ENCODE results near the gene SAA2.
"Not testable (repeated sequence)": the region's sequence is repeated elsewhere in the genome, so short reads cannot be mapped to it uniquely, and the experiment has no call there.

The SAA2 gene

GRCh38 chr11:18248561-18248960 is at the start of gene SAA2:
SAA2 (minus strand) TSS chr11:18248668; CDS start chr11:18248011, 657 bp downstream.
- DNase-seq (ENCODE audit: low read depth in 2 of 2): no peak

DNA sequence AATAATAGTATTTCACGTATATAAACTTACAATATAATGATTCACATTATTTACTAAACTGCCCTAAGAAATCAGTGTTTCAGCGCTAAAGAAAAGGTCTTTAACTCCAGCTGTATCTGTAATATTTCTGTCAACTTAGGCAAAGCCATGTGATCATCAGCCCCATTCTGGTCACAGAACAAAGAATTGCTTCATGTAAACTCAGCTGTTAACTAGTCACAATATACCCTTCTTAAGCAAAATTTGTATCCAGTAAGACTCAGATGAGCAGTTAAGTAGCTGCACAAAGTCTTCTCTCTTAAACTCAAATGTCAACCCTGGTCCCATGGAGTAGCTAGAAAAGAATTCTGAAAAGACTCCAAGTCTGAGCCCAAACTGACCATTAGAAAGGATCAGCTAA is 46.8 kb upstream of the SAA2 start:
- no peak for DNase-seq (ENCODE audit: low read depth in 2 of 2)

DNA sequence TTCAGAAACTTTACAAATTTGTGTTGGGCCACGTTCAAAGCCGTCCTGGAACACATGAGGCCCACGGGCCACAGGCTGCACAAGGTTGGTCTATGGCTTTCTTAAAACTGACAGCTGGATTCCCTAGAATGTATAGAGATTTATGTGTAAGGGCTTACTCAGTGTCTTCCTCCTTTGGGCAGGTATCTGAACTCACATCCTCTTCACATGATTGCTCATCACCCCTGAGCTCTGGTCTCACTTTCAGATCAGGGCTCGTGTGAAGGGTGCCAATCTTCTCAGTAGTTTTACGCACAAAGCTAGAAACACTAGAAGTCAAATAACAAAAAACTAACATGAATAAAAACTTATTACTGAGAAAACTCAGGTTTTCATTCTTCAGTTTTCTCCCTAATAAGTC is 46.4 kb upstream of the SAA2 start:
- no peak for DNase-seq (ENCODE audit: low read depth in 2 of 2)

GRCh38 chr11:18288911-18289310 is 40.4 kb upstream of the SAA2 start:
- DNase-seq (ENCODE audit: low read depth in 2 of 2): no peak

DNA sequence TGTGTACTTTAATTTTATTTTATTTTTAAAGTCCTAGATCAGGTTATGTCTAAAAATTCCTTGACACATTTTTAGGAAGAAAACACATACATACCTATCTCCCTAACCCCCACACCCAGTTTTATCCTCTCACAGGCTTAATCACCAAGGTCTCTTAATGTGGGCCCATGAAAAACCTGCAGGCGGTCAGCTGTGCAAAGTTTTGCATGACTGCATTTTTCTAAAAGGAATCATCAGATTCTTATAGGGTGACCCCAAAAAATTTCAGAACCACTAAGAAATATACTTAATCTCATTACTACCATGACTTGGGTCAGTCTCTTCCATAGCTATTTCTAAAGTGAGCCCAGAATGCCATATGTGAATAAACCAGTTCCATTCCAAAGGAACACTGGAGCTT is 37.4 kb upstream of the SAA2 start:
- DNase-seq (ENCODE audit: low read depth in 2 of 2): no peak

GRCh38 chr11:18282626-18283025 is 34.2 kb upstream of the SAA2 start:
- DNase-seq (ENCODE audit: low read depth in 2 of 2): no peak

DNA sequence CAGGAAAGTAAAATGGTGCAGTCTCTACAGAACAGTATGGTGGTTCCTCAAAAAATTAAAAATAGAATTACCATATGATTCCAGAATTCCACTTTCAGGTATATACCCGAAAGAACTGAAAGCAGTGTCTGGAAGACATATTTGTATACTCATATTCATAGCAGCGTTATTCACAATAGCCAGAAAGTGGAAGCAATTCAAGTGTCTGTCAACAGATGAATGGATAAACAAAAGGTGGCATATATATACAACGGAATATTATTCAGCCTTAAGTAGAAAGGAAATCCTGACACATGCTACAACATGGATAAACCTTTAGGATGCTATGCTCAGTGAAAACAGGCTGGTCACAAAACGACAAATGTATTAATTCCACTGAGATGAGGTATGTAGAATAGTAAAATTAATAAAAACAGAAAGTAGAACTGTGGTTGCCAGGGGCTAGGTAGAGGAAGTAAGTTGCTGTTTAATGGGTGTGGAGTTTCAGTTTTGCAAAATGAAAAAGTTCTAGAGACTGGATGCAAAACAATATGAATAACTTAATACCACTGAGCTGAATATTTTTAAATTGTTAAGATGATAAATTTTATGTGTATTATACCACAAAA is 32.1 kb upstream of the SAA2 start:
- DNase-seq (ENCODE audit: low read depth in 2 of 2): no peak

DNA sequence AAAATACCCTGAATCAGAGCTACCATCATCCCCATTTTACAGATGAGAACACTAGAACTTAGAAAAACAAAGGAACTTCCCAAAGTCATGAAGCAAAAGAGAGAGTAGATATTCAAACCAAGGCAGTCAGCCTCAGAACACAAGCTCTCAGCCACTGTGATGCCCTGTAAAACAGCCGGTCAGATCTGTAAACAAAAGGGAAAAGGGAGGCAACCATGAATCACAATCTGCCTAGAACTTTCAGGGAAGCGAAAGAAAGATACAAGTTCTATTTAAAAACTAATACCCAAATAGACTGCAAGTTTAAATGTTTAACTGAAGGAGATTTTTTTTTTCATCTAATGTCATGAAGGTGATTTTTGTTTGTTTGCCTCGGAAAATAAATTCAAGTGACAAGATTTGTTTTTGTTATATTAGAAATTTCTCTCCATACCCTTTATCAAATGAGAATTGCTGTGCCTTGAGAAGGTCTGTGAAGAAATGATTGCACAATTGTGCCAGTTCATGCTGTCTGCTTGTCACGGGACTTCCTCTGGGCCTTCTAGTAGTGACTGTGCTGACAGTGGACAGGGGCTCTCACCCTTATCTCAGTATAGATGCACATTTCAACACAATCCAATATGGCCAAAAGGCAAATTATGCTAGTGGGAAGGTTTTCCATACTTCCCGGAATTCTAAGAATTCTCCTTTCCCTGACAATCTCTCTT is 29.2 kb upstream of the SAA2 start:
- no peak for DNase-seq (ENCODE audit: low read depth in 2 of 2)

DNA sequence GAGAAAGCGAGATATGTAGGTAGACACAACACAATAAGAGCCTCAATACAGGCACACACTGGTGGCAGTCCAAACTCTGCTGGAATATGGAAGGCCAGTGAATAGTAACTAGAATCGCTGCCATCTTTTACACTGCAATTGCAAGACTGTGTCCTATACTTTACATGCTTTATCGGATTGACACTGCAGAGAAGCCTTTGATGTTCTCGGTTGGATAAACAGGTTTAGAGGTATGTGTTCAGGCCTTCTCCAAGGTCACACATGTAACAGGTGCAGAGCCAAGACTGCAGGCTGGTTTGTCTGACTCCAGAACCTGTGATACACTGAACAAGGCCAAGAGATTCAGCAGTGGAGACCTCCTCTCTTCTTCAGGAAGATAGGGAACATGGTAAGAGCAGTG is 22.7 kb upstream of the SAA2 start:
- no peak for DNase-seq (ENCODE audit: low read depth in 2 of 2)

DNA sequence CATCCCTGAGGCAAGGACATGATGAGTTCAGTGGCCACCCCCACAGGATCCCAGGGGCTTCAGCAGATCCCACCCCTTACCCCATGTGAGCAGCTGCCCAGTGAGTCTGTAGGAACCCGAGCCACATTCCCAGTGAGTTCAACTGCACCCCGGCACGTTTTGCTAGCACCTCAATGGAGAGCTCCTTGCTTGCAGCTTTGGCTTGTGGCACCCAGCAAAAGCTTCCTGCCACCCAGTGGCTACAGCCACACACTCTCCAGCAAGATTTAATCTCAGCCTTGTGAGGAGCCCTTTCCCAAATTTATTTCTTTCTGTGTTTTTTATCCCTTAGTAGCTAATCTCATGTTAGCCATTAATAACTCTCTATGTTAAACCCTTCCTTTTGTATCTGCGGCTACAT is 21.6 kb upstream of the SAA2 start:
- DNase-seq (ENCODE audit: low read depth in 2 of 2): no peak

- not testable (repeated sequence) for DNase-seq (ENCODE audit: low read depth in 2 of 2)
Observed at GRCh38 chr11:18269252-18269651, 20.8 kb upstream of the SAA2 start.

- DNase-seq (ENCODE audit: low read depth in 2 of 2): not testable (repeated sequence)
Observed at GRCh38 chr11:18267335-18268133, 19.1 kb upstream of the SAA2 start.

- no peak for DNase-seq (ENCODE audit: low read depth in 2 of 2)
Observed at GRCh38 chr11:18265949-18266348, 17.5 kb upstream of the SAA2 start, which contains the start of gene SAA1. SAA1 (plus strand) TSS chr11:18266264; CDS start chr11:18266888, 624 bp downstream.

DNA sequence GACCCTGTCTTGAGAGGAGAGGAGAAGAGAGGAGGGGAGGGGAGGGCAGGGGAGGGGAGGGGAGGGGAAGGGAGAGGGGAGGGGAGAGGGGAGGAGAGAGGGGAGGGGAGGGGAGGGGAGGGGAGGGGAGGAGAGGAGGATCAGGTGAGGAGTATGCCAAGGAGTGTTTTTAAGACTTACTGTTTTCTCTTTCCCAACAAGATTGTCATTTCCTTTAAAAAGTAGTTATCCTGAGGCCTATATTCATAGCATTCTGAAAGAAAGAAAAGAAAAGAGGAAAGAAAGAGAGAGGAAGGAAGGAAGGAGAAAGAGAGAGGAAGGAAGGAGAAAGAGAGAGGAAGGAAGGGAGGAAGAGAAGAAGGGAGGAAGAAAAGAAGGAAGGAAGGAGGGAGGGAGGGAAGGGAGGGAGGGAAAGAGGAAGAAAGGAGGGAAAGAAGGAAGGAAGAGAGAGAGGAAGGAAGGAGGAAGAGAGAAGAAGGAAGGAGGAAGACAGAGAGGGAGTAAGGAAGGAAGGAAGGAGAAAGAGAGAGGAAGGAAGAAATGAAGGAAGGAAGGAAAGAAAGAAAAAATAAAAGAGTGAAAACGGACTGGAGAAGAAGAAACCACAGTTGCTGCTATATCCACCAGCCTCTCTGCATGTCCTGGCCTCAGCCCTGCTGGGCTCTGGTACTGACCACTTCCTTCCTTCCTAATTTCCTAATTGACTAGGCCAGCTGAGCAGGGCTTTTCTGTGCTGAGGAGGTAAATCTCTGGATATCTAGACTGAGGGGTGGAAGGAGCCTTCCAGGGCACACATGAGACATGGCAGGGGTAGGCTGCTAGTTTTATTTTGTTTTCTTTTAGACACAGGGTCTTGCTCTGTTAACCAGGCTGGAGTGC is 16.4 kb upstream of the SAA2 start:
- DNase-seq (ENCODE audit: low read depth in 2 of 2): no peak

GRCh38 chr11:18264035-18264434 is 15.6 kb upstream of the SAA2 start:
- DNase-seq (ENCODE audit: low read depth in 2 of 2): no peak

- not testable (repeated sequence) for DNase-seq (ENCODE audit: low read depth in 2 of 2)
Observed at GRCh38 chr11:18262681-18263350, 14.3 kb upstream of the SAA2 start.

DNA sequence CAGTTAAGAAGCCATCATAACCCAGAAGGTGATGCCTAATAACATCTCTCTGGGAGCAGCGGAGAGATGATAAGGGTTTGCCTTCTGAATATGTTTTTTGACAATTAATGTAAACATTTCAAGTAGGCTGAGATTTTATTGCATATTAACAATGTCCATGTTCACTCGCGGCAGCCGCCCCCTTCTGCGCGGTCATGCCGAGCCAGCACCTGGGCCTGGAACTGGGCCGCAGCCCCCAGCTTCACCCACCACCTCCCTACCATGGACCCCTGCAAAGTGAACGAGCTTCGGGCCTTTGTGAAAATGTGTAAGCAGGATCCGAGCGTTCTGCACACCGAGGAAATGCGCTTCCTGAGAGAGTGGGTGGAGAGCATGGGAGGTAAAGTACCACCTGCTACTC is 13.3 kb upstream of the SAA2 start:
- no peak for DNase-seq (ENCODE audit: low read depth in 2 of 2)

- DNase-seq (ENCODE audit: low read depth in 2 of 2): no peak
Observed at GRCh38 chr11:18259259-18259658, 10.8 kb upstream of the SAA2 start.

GRCh38 chr11:18254781-18255361 is 6.4 kb upstream of the SAA2 start:
- no peak for DNase-seq (ENCODE audit: low read depth in 2 of 2)

- no peak for DNase-seq (ENCODE audit: low read depth in 2 of 2)
Observed at GRCh38 chr11:18253778-18254338, 5.4 kb upstream of the SAA2 start.

All from activated CD4-positive, alpha-beta T cell treated with anti-CD3 and anti-CD28 coated beads for 24 hours (primary cell).